Mesenchymal stem cell (in vitro differentiated cells and primary cell): ENCODE results near the gene CEP97.

Experiments
- DNase-seq: peaks from one replicate; pipeline ENCODE4 v3.0.0-alpha.2; 2013
- H2AFZ ChIP-seq: one replicate; pipeline ENCODE4 v1.6.1; 2013; ENCODE audit warnings: low read depth, mild to moderate bottlenecking, control low read depth, inconsistent platforms, low read length, moderate library complexity
- H2AK5ac ChIP-seq: 2 replicates; pipeline ENCODE4 v1.6.1; 2013; ENCODE audit warnings: low read length, moderate library complexity, mild to moderate bottlenecking, inconsistent platforms; ENCODE audit not compliant: severe bottlenecking
- H2BK120ac ChIP-seq: one replicate; pipeline ENCODE4 v1.6.1; 2013; ENCODE audit warnings: low read depth, mild to moderate bottlenecking, inconsistent platforms, low read length, moderate library complexity
- H2BK12ac ChIP-seq, 2 experiments: one replicate each; pipeline ENCODE4 v1.6.1; 2013; ENCODE audit warnings: inconsistent platforms in 2 of 2, low read length in 2 of 2, mild to moderate bottlenecking in 2 of 2, moderate library complexity in 2 of 2, control low read depth in 1 of 2
- H2BK15ac ChIP-seq: one replicate; pipeline ENCODE4 v1.6.1; 2013; ENCODE audit warnings: mild to moderate bottlenecking, low read depth, inconsistent platforms; ENCODE audit not compliant: poor library complexity, severe bottlenecking
- H2BK5ac ChIP-seq: 2 replicates; pipeline ENCODE4 v1.6.1; 2013; ENCODE audit warnings: low read depth, mild to moderate bottlenecking, low read length, control low read depth, inconsistent platforms; ENCODE audit not compliant: poor library complexity, severe bottlenecking
- H3K14ac ChIP-seq, 2 experiments: one replicate each; pipeline ENCODE4 v1.6.1; 2013; ENCODE audit warnings: inconsistent platforms in 2 of 2, low read length in 2 of 2, control low read depth in 1 of 2, mild to moderate bottlenecking in 1 of 2, moderate library complexity in 1 of 2
- H3K18ac ChIP-seq, 2 experiments: one replicate each; pipeline ENCODE4 v1.6.1; 2013; ENCODE audit warnings: inconsistent platforms in 2 of 2, low read length in 2 of 2, control low read depth in 1 of 2, low read depth in 1 of 2, mild to moderate bottlenecking in 1 of 2
- H3K23ac ChIP-seq, 2 experiments: one replicate each; pipeline ENCODE4 v1.6.1; 2013; ENCODE audit warnings: inconsistent platforms in 2 of 2, low read length in 2 of 2, mild to moderate bottlenecking in 2 of 2, moderate library complexity in 2 of 2, control low read depth in 1 of 2
- H3K27ac ChIP-seq: 2 replicates; pipeline ENCODE4 v1.5.1; 2013; ENCODE audit warnings: mild to moderate bottlenecking, moderate library complexity, low read length, control low read depth, inconsistent platforms; ENCODE audit not compliant: poor library complexity, severe bottlenecking
- H3K27me3 ChIP-seq, 2 experiments: 2 replicates each; pipeline versions ENCODE4 v1.6.1 to v1.7.0; 2013; ENCODE audit warnings: low read length in 2 of 2, mild to moderate bottlenecking in 2 of 2, moderate library complexity in 2 of 2, control low read depth in 1 of 2, inconsistent platforms in 1 of 2; ENCODE audit not compliant: control insufficient read depth in 1 of 2, insufficient read depth in 1 of 2
- H3K36me3 ChIP-seq, 2 experiments: 2 replicates each; pipeline versions ENCODE4 v1.6.1 to v1.7.0; 2013; ENCODE audit warnings: low read length in 2 of 2, control low read depth in 1 of 2, inconsistent platforms in 1 of 2, low read depth in 1 of 2, mild to moderate bottlenecking in 1 of 2; ENCODE audit not compliant: insufficient read depth in 2 of 2, control insufficient read depth in 1 of 2
- H3K4ac ChIP-seq, 2 experiments: one replicate each; pipeline ENCODE4 v1.6.1; 2013; ENCODE audit warnings: inconsistent platforms in 2 of 2, low read length in 2 of 2, mild to moderate bottlenecking in 2 of 2, moderate library complexity in 2 of 2, control low read depth in 1 of 2, low read depth in 1 of 2
- H3K4me1 ChIP-seq: 2 replicates; pipeline ENCODE4 v1.6.1; 2013; ENCODE audit warnings: low read depth, low read length, control low read depth; ENCODE audit not compliant: control insufficient read depth, insufficient read depth
- H3K4me2 ChIP-seq: 2 replicates; pipeline ENCODE4 v1.6.1; 2013; ENCODE audit warnings: low read length, mild to moderate bottlenecking, inconsistent platforms; ENCODE audit not compliant: poor library complexity, severe bottlenecking
- H3K4me3 ChIP-seq, 2 experiments: 2 replicates each; pipeline versions ENCODE4 v1.5.1 to v1.7.0; 2013; ENCODE audit warnings: low read length in 2 of 2, mild to moderate bottlenecking in 2 of 2, control low read depth in 1 of 2, low read depth in 1 of 2; ENCODE audit not compliant: insufficient read depth in 1 of 2
- H3K79me1 ChIP-seq: replicated peaks from 2 replicates; pipeline ENCODE4 v1.6.1; 2013; ENCODE audit warnings: mild to moderate bottlenecking, control low read depth, low read length, inconsistent platforms; ENCODE audit not compliant: poor library complexity, severe bottlenecking
- H3K9ac ChIP-seq: 2 replicates; pipeline ENCODE4 v1.7.0; 2013; ENCODE audit warnings: mild to moderate bottlenecking, low read length, moderate library complexity
- H3K9me3 ChIP-seq: 2 replicates; pipeline ENCODE4 v1.7.0; 2013; ENCODE audit warnings: mild to moderate bottlenecking, low read length; ENCODE audit not compliant: control insufficient read depth
- H4K8ac ChIP-seq: one replicate; pipeline ENCODE4 v1.6.1; 2013; ENCODE audit warnings: inconsistent platforms, mild to moderate bottlenecking, low read length, moderate library complexity
- H4K91ac ChIP-seq: one replicate; pipeline ENCODE4 v1.6.1; 2013; ENCODE audit warnings: mild to moderate bottlenecking, low read length, inconsistent platforms
- WGBS: methylation state at CpG from one replicate; pipeline ENCODE4 v1.1.7; 2013; ENCODE audit warnings: mixed read lengths; 5-methylcytosine and 5-hydroxymethylcytosine counted together

CEP97 gene

GRCh38 chr3:101725890-101726275, 1.5 kb downstream of the CEP97 start:
- no peak overlapping the region for H4K8ac ChIP-seq
- no peak overlapping the region for H3K23ac ChIP-seq
- H3K27me3 ChIP-seq, result no peaks in the 10 kb centered on the region
- peaks cover 11% of the 10 kb centered on the region for H3K79me1 ChIP-seq
- H2AFZ ChIP-seq, result no peak overlapping the region
- no peak overlapping the region for H2AK5ac ChIP-seq
- H3K4me3 ChIP-seq, result peak overlapping the region in 1 of 2 experiments; percentile 99
- WGBS, result 67% methylated on average over 3 of the region's 3 CpGs
- H3K36me3 ChIP-seq, result peaks cover 10 to 25% of the 10 kb centered on the region in 2 experiments
- no peak overlapping the region for H3K27ac ChIP-seq
- H3K4ac ChIP-seq, result no peak overlapping the region
- H2BK5ac ChIP-seq, result no peak overlapping the region
- H3K14ac ChIP-seq, result no peak overlapping the region
- no peak overlapping the region for H2BK120ac ChIP-seq
- H3K18ac ChIP-seq, result no peak overlapping the region
- no peak overlapping the region for H2BK12ac ChIP-seq
- DNase-seq, result no peak
- H2BK15ac ChIP-seq, result no peak overlapping the region
- H3K9ac ChIP-seq, result peak overlapping the region; percentile 92
- H3K4me2 ChIP-seq, result peak overlapping the region; percentile 99
- H3K4me1 ChIP-seq, result no peaks in the 10 kb centered on the region
- no peak overlapping the region for H4K91ac ChIP-seq
- H3K9me3 ChIP-seq, result no peaks in the 10 kb centered on the region

GRCh38 chr3:101729586-101729985, 5.2 kb downstream of the CEP97 start:
- Histone ChIP-seq H3K9me3 (no peaks in the 10 kb centered on the region), H2AK5ac (no peak overlapping the region), H3K4ac (no peak overlapping the region), H3K18ac (no peak overlapping the region), H2BK120ac (no peak overlapping the region), H3K36me3 (peaks cover 21 to 57% of the 10 kb centered on the region in 2 experiments), H2BK15ac (no peak overlapping the region), H3K14ac (no peak overlapping the region), H2BK5ac (no peak overlapping the region), H3K4me2 (no peak overlapping the region), H3K9ac (no peak overlapping the region), H3K23ac (no peak overlapping the region), H4K91ac (no peak overlapping the region), H2AFZ (no peak overlapping the region), H2BK12ac (no peak overlapping the region), H3K27me3 (no peaks in the 10 kb centered on the region), H4K8ac (no peak overlapping the region), H3K4me3 (no peak overlapping the region), H3K4me1 (no peaks in the 10 kb centered on the region), H3K79me1 (peaks cover 15% of the 10 kb centered on the region), H3K27ac (no peak overlapping the region)
- 98% methylated on average over 4 of the region's 5 CpGs for WGBS
- no peak for DNase-seq

- H2AK5ac ChIP-seq, result no peak overlapping the region
- H2BK5ac ChIP-seq, result no peak overlapping the region
- H4K91ac ChIP-seq, result no peak overlapping the region
- no peak overlapping the region for H3K4ac ChIP-seq
- H3K18ac ChIP-seq, result no peak overlapping the region
- H3K36me3 ChIP-seq, result peaks cover 29 to 69% of the 10 kb centered on the region in 2 experiments
- no peak overlapping the region for H3K9ac ChIP-seq
- H3K14ac ChIP-seq, result no peak overlapping the region
- no peak overlapping the region for H3K23ac ChIP-seq
- H2AFZ ChIP-seq, result no peak overlapping the region
- peaks cover 15% of the 10 kb centered on the region for H3K79me1 ChIP-seq
- H3K4me1 ChIP-seq, result no peaks in the 10 kb centered on the region
- H3K4me3 ChIP-seq, result no peak overlapping the region
- H2BK15ac ChIP-seq, result no peak overlapping the region
- no peak overlapping the region for H3K4me2 ChIP-seq
- no peaks in the 10 kb centered on the region for H3K9me3 ChIP-seq
- H2BK120ac ChIP-seq, result no peak overlapping the region
- H2BK12ac ChIP-seq, result no peak overlapping the region
- H4K8ac ChIP-seq, result no peak overlapping the region
- no peak for DNase-seq
- no peak overlapping the region for H3K27ac ChIP-seq
- H3K27me3 ChIP-seq, result no peaks in the 10 kb centered on the region
Observed at GRCh38 chr3:101730839-101731238, 6.4 kb downstream of the CEP97 start.

- Histone ChIP-seq H2BK12ac (no peak overlapping the region), H3K9me3 (no peaks in the 10 kb centered on the region), H3K23ac (no peak overlapping the region), H2AFZ (no peak overlapping the region), H4K91ac (no peak overlapping the region), H3K79me1 (peaks cover 15% of the 10 kb centered on the region), H3K36me3 (peaks cover 35 to 82% of the 10 kb centered on the region in 2 experiments), H3K14ac (no peak overlapping the region), H2BK5ac (no peak overlapping the region), H3K4me1 (no peaks in the 10 kb centered on the region), H2AK5ac (no peak overlapping the region), H3K27me3 (no peaks in the 10 kb centered on the region), H3K4ac (no peak overlapping the region), H3K27ac (no peak overlapping the region), H3K4me2 (no peak overlapping the region), H2BK15ac (no peak overlapping the region), H4K8ac (no peak overlapping the region), H3K4me3 (no peak overlapping the region), H3K18ac (no peak overlapping the region), H3K9ac (no peak overlapping the region), H2BK120ac (no peak overlapping the region)
- no peak for DNase-seq
- 100% methylated on average over 4 of the region's 4 CpGs for WGBS
Observed at GRCh38 chr3:101732240-101732641, 7.8 kb downstream of the CEP97 start.
